Trophoblast cell (in vitro differentiated cells and primary cell): ENCODE data around the gene COPS7A.

Experiments
- DNase-seq, 2 donors: peaks; one replicate each; pipeline ENCODE4 v3.0.0-alpha.2; 2016
- H2AFZ ChIP-seq: 2 replicates; pipeline ENCODE4 v1.6.1; 2013; ENCODE audit warnings: low read length, moderate library complexity, mild to moderate bottlenecking; ENCODE audit not compliant: insufficient read depth, poor library complexity
- H2AK5ac ChIP-seq: 2 replicates; pipeline ENCODE4 v1.6.1; 2013; ENCODE audit warnings: mild to moderate bottlenecking, low read length
- H2BK120ac ChIP-seq: 2 replicates; pipeline ENCODE4 v1.6.1; 2013; ENCODE audit warnings: low read length, mild to moderate bottlenecking, moderate library complexity; ENCODE audit not compliant: insufficient read depth, poor library complexity
- H2BK12ac ChIP-seq: 2 replicates; pipeline ENCODE4 v1.6.1; 2013; ENCODE audit warnings: mild to moderate bottlenecking, low read length, moderate library complexity
- H2BK5ac ChIP-seq: 2 replicates; pipeline ENCODE4 v1.6.1; 2013; ENCODE audit warnings: low read length, low read depth, moderate library complexity, mild to moderate bottlenecking; ENCODE audit not compliant: poor library complexity
- H3K14ac ChIP-seq: 2 replicates; pipeline ENCODE4 v1.6.1; 2013; ENCODE audit warnings: mild to moderate bottlenecking, low read length
- H3K18ac ChIP-seq: 2 replicates; pipeline ENCODE4 v1.6.1; 2013; ENCODE audit warnings: mild to moderate bottlenecking, low read length
- H3K23ac ChIP-seq: 2 replicates; pipeline ENCODE4 v1.6.1; 2013; ENCODE audit warnings: low read length
- H3K27ac ChIP-seq: 2 replicates; pipeline ENCODE4 v1.5.1; 2013; ENCODE audit warnings: low read depth, mild to moderate bottlenecking, inconsistent platforms, low read length, moderate library complexity
- H3K27me3 ChIP-seq: 2 replicates; pipeline ENCODE4 v1.6.1; 2013; ENCODE audit warnings: inconsistent platforms, mild to moderate bottlenecking, low read length, moderate library complexity; ENCODE audit not compliant: insufficient read depth
- H3K36me3 ChIP-seq, 2 experiments: 1 replicate in 1 of 2; 2 replicates in 1 of 2; pipeline ENCODE4 v1.6.1; 2013; ENCODE audit warnings: low read length in 2 of 2, mild to moderate bottlenecking in 2 of 2, moderate library complexity in 1 of 2; ENCODE audit not compliant: insufficient read depth in 2 of 2, control insufficient read depth in 1 of 2
- H3K4ac ChIP-seq: 2 replicates; pipeline ENCODE4 v1.6.1; 2013; ENCODE audit warnings: low read depth, mild to moderate bottlenecking, low read length, moderate library complexity
- H3K4me1 ChIP-seq, 2 experiments: 1 replicate in 1 of 2; 2 replicates in 1 of 2; pipeline ENCODE4 v1.6.1; 2013; ENCODE audit warnings: low read length in 2 of 2, mild to moderate bottlenecking in 2 of 2, moderate library complexity in 1 of 2; ENCODE audit not compliant: insufficient read depth in 2 of 2, control insufficient read depth in 1 of 2
- H3K4me2 ChIP-seq: 2 replicates; pipeline ENCODE4 v1.6.1; 2013; ENCODE audit warnings: inconsistent platforms, mild to moderate bottlenecking, low read length, moderate library complexity
- H3K4me3 ChIP-seq: 2 replicates; pipeline ENCODE4 v1.5.1; 2013; ENCODE audit warnings: mild to moderate bottlenecking, low read depth, low read length, inconsistent platforms
- H3K79me1 ChIP-seq: one replicate; pipeline ENCODE4 v1.6.1; 2013; ENCODE audit warnings: low read length
- H3K79me2 ChIP-seq: 2 replicates; pipeline ENCODE4 v1.6.1; 2013; ENCODE audit warnings: low read length, mild to moderate bottlenecking; ENCODE audit not compliant: control insufficient read depth, insufficient read depth, poor library complexity
- H3K9ac ChIP-seq: 2 replicates; pipeline ENCODE4 v1.6.1; 2013; ENCODE audit warnings: mild to moderate bottlenecking, low read length
- H3K9me3 ChIP-seq: 2 replicates; pipeline ENCODE4 v1.6.1; 2013; ENCODE audit warnings: low read depth, mild to moderate bottlenecking, control low read depth, inconsistent platforms, low read length; ENCODE audit not compliant: insufficient read depth
- H4K12ac ChIP-seq: 2 replicates; pipeline ENCODE4 v1.6.1; 2013; ENCODE audit warnings: low read depth, mild to moderate bottlenecking, low read length, moderate library complexity
- H4K8ac ChIP-seq: 2 replicates; pipeline ENCODE4 v1.6.1; 2013; ENCODE audit warnings: low read depth, mild to moderate bottlenecking, low read length, moderate library complexity
- H4K91ac ChIP-seq: one replicate; pipeline ENCODE4 v1.6.1; 2013; ENCODE audit warnings: low read depth, mild to moderate bottlenecking, low read length, moderate library complexity
- whole genome bisulfite sequencing: extraction: QIAGEN DNeasy Blood & Tissue Kit; methylation state at CpG from one replicate; pipeline ENCODE4 v1.1.7; 2013; ENCODE audit warnings: missing lambda C conversion rate; ENCODE audit not compliant: insufficient read length, insufficient coverage; ENCODE audit errors: extremely low coverage; 5-methylcytosine and 5-hydroxymethylcytosine counted together

COPS7A gene

DNA sequence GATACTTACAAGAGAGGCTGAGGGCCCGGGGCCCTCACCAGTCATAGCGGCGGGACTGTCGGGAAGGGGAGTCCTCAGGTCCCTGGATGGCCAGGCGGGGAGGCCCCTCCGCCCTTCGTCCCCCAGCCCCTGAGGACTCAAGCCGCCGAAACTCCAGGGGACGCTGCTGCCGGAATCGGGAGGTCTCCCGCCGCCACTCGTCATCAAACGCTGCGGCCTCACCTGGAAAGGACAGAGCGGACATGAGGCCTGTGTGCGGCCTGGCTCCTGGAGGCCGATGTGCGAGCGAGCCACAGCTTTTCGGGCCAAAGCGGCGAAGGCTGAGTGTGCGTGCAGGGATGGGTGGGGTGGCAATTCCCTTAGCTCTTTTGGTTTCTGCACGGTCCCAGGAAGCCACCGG is 24.9 kb downstream of the COPS7A start:
- H3K4me2 ChIP-seq: no peak overlapping the region
- WGBS: no CpG with 5 or more reads among the region's 28 CpGs
- no peak overlapping the region for H2BK120ac ChIP-seq
- H3K23ac ChIP-seq: no peak overlapping the region
- H4K91ac ChIP-seq: no peak overlapping the region
- H3K27ac ChIP-seq: no peak overlapping the region
- H3K79me1 ChIP-seq: peaks cover 12% of the 10 kb centered on the region
- H2BK5ac ChIP-seq: no peak overlapping the region
- no peak overlapping the region for H3K18ac ChIP-seq
- peaks cover 20 to 25% of the 10 kb centered on the region in 2 experiments for H3K4me1 ChIP-seq
- DNase-seq: no peak
- H2AK5ac ChIP-seq: no peak overlapping the region
- H2AFZ ChIP-seq: no peak overlapping the region
- H4K12ac ChIP-seq: no peak overlapping the region
- peaks cover 15% of the 10 kb centered on the region for H3K79me2 ChIP-seq
- no peaks in the 10 kb centered on the region for H3K27me3 ChIP-seq
- H3K36me3 ChIP-seq: peaks cover 46 to 61% of the 10 kb centered on the region in 2 experiments
- H3K9me3 ChIP-seq: peaks cover 5% of the 10 kb centered on the region
- H3K4ac ChIP-seq: no peak overlapping the region
- H3K14ac ChIP-seq: no peak overlapping the region
- no peak overlapping the region for H2BK12ac ChIP-seq
- no peak overlapping the region for H3K9ac ChIP-seq
- no peak overlapping the region for H3K4me3 ChIP-seq
- H4K8ac ChIP-seq: no peak overlapping the region

GRCh38 chr12:6750506-6750905 is 26.7 kb downstream of the COPS7A start:
- DNase-seq: no peak
- Histone ChIP-seq H2AFZ (no peak overlapping the region), H3K14ac (no peak overlapping the region), H4K8ac (no peak overlapping the region), H3K79me1 (peaks cover 12% of the 10 kb centered on the region), H2AK5ac (no peak overlapping the region), H4K12ac (no peak overlapping the region), H3K18ac (no peak overlapping the region), H3K4me2 (no peak overlapping the region), H3K36me3 (peaks cover 44 to 59% of the 10 kb centered on the region in 2 experiments), H3K4ac (no peak overlapping the region), H3K79me2 (peaks cover 15% of the 10 kb centered on the region), H3K4me1 (peaks cover 11 to 15% of the 10 kb centered on the region in 2 experiments), H3K23ac (no peak overlapping the region), H3K9me3 (peaks cover 5% of the 10 kb centered on the region), H3K27me3 (no peaks in the 10 kb centered on the region), H2BK120ac (no peak overlapping the region), H3K9ac (no peak overlapping the region), H2BK12ac (no peak overlapping the region), H4K91ac (no peak overlapping the region), H2BK5ac (no peak overlapping the region), H3K27ac (no peak overlapping the region), H3K4me3 (no peak overlapping the region)
- WGBS: no CpG with 5 or more reads among the region's 4 CpGs

DNA sequence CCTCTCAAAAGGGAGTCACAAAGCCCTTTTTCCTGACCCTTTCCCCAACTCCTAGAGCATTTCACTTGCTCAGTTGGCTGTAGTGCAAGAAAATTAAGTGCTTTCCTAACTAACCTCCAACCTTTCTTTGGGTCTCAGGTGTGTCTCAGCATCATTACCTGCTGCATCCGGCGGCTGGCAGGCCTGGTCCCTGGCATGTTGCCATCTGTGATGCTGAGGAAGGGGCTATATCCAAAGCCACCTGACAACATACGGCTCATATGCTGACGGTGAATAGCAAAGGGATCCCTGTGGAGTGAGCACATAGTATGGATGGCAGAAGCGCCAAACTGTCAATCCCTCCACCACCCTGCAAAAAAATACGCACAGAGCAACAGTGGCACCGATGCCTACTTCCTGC is 27.9 kb downstream of the COPS7A start:
- Histone ChIP-seq H2BK5ac (no peak overlapping the region), H3K36me3 (peaks cover 43 to 50% of the 10 kb centered on the region in 2 experiments), H3K27me3 (no peaks in the 10 kb centered on the region), H3K14ac (peak overlapping the region; percentile 100), H4K91ac (peak overlapping the region; percentile 8), H2BK120ac (no peak overlapping the region), H3K23ac (no peak overlapping the region), H3K4me1 (peaks cover 5 to 6% of the 10 kb centered on the region in 2 experiments), H3K79me1 (peaks cover 12% of the 10 kb centered on the region), H3K9me3 (peaks cover 5% of the 10 kb centered on the region), H2AFZ (peak overlapping the region; percentile 23), H3K79me2 (peaks cover 15% of the 10 kb centered on the region), H3K27ac (no peak overlapping the region), H3K4me3 (peak overlapping the region; percentile 98), H2BK12ac (no peak overlapping the region), H3K9ac (peak overlapping the region; percentile 6), H2AK5ac (peak overlapping the region; percentile 69), H3K18ac (peak overlapping the region; percentile 100), H3K4ac (peak overlapping the region; percentile 100), H4K8ac (peak overlapping the region; percentile 97), H4K12ac (peak overlapping the region; percentile 47), H3K4me2 (peak overlapping the region; percentile 94)
- DNase-seq: no peak
- no CpG with 5 or more reads among the region's 7 CpGs for WGBS

DNA sequence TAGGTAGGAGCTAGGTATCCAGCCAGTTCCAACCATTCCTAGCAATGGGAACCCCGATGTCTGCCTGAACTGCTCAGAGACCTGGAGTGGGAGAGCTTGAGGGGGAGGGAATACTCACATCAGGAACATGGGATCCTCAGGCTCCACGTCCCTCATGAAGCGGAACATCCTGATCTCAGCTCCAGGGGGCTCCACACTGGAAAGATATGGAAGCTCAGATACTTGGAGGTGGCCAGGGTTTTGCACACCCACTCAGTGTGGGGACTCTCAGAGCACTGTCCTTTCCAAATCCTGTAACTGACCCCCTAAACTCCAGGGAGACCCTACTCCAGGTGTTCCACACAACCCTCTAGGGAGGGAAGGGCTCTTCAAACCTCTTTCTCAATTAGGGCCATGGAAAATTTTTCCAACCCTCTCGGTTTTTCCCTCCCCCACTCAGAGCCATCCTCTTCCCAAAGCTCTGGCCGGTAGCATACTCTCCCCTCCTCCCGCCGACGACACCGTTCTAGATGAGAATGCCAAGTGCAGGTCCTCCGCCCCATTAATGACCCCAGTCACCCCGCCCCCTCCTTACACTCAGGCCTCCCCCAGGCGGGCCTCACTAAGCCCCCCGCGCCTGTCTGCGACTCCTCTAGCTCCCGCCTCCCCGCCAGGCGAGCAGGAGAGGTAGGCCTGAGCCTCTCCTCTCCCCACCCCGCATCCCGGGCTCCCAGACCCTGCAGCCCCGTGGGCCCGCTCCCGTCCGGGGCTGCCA is 28.5 kb downstream of the COPS7A start:
- no peaks in the 10 kb centered on the region for H3K27me3 ChIP-seq
- H3K18ac ChIP-seq: peak overlapping the region; percentile 100
- H3K27ac ChIP-seq: peak overlapping the region; percentile 86
- DNase-seq: peak in 1 of 2 donors; percentile 28
- H2AFZ ChIP-seq: peak overlapping the region; percentile 96
- H3K36me3 ChIP-seq: peaks cover 39 to 45% of the 10 kb centered on the region in 2 experiments
- WGBS: no CpG with 5 or more reads among the region's 24 CpGs
- peak overlapping the region; percentile 96 for H2BK120ac ChIP-seq
- no peak overlapping the region for H3K23ac ChIP-seq
- peak overlapping the region; percentile 98 for H3K4me3 ChIP-seq
- H3K4ac ChIP-seq: peak overlapping the region; percentile 100
- peak overlapping the region; percentile 94 for H3K4me2 ChIP-seq
- peaks cover 12% of the 10 kb centered on the region for H3K79me1 ChIP-seq
- H4K12ac ChIP-seq: peak overlapping the region; percentile 95
- peak overlapping the region; percentile 95 for H2AK5ac ChIP-seq
- peak overlapping the region; percentile 95 for H2BK5ac ChIP-seq
- peaks cover 15% of the 10 kb centered on the region for H3K79me2 ChIP-seq
- H3K9ac ChIP-seq: peak overlapping the region; percentile 99
- H4K91ac ChIP-seq: peak overlapping the region; percentile 96
- H4K8ac ChIP-seq: peak overlapping the region; percentile 97
- peaks cover 5% of the 10 kb centered on the region for H3K9me3 ChIP-seq
- peak overlapping the region; percentile 100 for H3K14ac ChIP-seq
- peaks cover 5 to 6% of the 10 kb centered on the region in 2 experiments for H3K4me1 ChIP-seq
- H2BK12ac ChIP-seq: no peak overlapping the region
